ENCODE data around the gene TNFRSF4. TPM values are rescaled to one million over a fixed set of nuclear protein-coding genes. Genes with fewer than 3 reads are reported as not detected.

TNFRSF4 gene
- total and polyA plus RNA-seq, 4 donors, result 0.08 to 0.35 (median 0.15) TPM; not detected in 1

DNA sequence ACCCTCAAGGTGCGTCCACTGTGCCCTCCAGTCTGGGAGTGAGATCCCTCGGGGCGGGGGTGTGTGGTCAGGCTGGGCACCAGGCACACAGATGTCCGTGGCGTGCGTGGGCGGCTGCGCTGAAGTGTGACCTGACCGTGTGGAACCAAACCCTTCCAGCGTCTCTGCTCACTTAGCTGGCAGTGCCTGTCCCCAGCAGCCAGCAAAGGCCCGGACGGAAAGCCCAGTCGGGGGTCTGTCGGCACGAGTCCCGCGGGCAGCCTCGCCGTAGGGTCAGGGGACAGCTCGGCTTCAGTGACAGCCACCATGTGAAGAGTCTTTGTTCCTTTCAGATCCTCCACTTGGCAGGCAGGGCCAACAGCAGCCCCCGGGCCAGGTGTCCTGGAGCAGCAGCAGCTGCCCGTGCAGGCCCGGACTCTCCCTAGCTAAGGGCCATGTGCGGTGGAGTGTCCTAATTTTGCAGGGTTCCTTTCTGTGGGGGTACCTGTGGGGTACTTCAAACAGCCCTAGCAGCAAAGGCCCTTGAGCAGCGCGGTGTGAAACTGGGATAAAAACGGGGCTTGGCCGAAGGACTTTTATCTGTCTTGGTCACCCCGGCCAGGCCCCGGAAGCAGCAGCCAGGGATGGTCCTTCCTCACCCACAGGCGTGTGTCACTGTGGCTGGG lies 28.7 kb downstream of the TNFRSF4 start:
- TF ChIP-seq, protein P1, sequence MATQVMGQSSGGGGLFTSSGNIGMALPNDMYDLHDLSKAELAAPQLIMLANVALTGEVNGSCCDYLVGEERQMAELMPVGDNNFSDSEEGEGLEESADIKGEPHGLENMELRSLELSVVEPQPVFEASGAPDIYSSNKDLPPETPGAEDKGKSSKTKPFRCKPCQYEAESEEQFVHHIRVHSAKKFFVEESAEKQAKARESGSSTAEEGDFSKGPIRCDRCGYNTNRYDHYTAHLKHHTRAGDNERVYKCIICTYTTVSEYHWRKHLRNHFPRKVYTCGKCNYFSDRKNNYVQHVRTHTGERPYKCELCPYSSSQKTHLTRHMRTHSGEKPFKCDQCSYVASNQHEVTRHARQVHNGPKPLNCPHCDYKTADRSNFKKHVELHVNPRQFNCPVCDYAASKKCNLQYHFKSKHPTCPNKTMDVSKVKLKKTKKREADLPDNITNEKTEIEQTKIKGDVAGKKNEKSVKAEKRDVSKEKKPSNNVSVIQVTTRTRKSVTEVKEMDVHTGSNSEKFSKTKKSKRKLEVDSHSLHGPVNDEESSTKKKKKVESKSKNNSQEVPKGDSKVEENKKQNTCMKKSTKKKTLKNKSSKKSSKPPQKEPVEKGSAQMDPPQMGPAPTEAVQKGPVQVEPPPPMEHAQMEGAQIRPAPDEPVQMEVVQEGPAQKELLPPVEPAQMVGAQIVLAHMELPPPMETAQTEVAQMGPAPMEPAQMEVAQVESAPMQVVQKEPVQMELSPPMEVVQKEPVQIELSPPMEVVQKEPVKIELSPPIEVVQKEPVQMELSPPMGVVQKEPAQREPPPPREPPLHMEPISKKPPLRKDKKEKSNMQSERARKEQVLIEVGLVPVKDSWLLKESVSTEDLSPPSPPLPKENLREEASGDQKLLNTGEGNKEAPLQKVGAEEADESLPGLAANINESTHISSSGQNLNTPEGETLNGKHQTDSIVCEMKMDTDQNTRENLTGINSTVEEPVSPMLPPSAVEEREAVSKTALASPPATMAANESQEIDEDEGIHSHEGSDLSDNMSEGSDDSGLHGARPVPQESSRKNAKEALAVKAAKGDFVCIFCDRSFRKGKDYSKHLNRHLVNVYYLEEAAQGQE (IDR thresholded peaks at IDR 0.05), result no peak
- no peak for TF ChIP-seq HNF4A (conservative IDR thresholded peaks at IDR 0.05)
- TF ChIP-seq SP1 (IDR thresholded peaks at IDR 0.05), result no peak
- no peak for TF ChIP-seq RXRA (IDR thresholded peaks at IDR 0.05)
- TF ChIP-seq, protein P2, sequence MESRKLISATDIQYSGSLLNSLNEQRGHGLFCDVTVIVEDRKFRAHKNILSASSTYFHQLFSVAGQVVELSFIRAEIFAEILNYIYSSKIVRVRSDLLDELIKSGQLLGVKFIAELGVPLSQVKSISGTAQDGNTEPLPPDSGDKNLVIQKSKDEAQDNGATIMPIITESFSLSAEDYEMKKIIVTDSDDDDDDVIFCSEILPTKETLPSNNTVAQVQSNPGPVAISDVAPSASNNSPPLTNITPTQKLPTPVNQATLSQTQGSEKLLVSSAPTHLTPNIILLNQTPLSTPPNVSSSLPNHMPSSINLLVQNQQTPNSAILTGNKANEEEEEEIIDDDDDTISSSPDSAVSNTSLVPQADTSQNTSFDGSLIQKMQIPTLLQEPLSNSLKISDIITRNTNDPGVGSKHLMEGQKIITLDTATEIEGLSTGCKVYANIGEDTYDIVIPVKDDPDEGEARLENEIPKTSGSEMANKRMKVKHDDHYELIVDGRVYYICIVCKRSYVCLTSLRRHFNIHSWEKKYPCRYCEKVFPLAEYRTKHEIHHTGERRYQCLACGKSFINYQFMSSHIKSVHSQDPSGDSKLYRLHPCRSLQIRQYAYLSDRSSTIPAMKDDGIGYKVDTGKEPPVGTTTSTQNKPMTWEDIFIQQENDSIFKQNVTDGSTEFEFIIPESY (IDR thresholded peaks at IDR 0.05), result no peak
- no peak for TF ChIP-seq YY1 (IDR thresholded peaks at IDR 0.05)
- no peak for TF ChIP-seq JUND (IDR thresholded peaks at IDR 0.05)
- no peak for TF ChIP-seq NR2F2 (IDR thresholded peaks at IDR 0.05)
- TF ChIP-seq ATF3 (IDR thresholded peaks at IDR 0.05), result no peak
- no peak for TF ChIP-seq RAD21 (IDR thresholded peaks at IDR 0.05)
- no peak for TF ChIP-seq TAF1 (conservative IDR thresholded peaks at IDR 0.05)
- no peak for TF ChIP-seq GABPA (IDR thresholded peaks at IDR 0.05 in 1 of 2, conservative IDR thresholded peaks at IDR 0.05 in 1 of 2)
- TF ChIP-seq, protein P3, sequence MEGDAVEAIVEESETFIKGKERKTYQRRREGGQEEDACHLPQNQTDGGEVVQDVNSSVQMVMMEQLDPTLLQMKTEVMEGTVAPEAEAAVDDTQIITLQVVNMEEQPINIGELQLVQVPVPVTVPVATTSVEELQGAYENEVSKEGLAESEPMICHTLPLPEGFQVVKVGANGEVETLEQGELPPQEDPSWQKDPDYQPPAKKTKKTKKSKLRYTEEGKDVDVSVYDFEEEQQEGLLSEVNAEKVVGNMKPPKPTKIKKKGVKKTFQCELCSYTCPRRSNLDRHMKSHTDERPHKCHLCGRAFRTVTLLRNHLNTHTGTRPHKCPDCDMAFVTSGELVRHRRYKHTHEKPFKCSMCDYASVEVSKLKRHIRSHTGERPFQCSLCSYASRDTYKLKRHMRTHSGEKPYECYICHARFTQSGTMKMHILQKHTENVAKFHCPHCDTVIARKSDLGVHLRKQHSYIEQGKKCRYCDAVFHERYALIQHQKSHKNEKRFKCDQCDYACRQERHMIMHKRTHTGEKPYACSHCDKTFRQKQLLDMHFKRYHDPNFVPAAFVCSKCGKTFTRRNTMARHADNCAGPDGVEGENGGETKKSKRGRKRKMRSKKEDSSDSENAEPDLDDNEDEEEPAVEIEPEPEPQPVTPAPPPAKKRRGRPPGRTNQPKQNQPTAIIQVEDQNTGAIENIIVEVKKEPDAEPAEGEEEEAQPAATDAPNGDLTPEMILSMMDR (IDR thresholded peaks at IDR 0.05; ENCODE audit: low read depth, low read length, missing input control), result no peak
- TF ChIP-seq, protein P4, sequence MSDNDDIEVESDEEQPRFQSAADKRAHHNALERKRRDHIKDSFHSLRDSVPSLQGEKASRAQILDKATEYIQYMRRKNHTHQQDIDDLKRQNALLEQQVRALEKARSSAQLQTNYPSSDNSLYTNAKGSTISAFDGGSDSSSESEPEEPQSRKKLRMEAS (IDR thresholded peaks at IDR 0.05), result no peak
- H3K9ac ChIP-seq (ENCODE audit: low read depth in 1 of 2, low read length in 2 of 2), result no peak overlapping the region

More for the DNA sequence above, 28.7 kb downstream of the TNFRSF4 start:
- 90% methylated on average over 31 of the region's 31 CpGs for WGBS
- Histone ChIP-seq H3K4me3 (ENCODE audit: low read depth in 1 of 3, low read length in 3 of 3) (no peak overlapping the region), H3K4me1 (ENCODE audit: control insufficient read depth in 4 of 4, insufficient read depth in 4 of 4, low read length in 3 of 4) (no peaks in the 10 kb centered on the region), H3K27ac (ENCODE audit: low read depth in 1 of 2, low read length in 2 of 2) (no peak overlapping the region), H3K36me3 (ENCODE audit: control insufficient read depth in 4 of 4, insufficient read depth in 3 of 4, low read depth in 1 of 4, low read length in 3 of 4) (no peaks in the 10 kb centered on the region), H3K9me3 (ENCODE audit: control insufficient read depth in 4 of 4, low read length in 3 of 4) (no peaks in the 10 kb centered on the region), H3K27me3 (ENCODE audit: control insufficient read depth in 4 of 4, insufficient read depth in 4 of 4, low read length in 3 of 4) (no peaks in the 10 kb centered on the region)
- no peak for DNase-seq (ENCODE audit: low spot score)
